Middle frontal gyrus (tissue), 1 donor: ENCODE measurements around the gene SEC16A.
A peak's percentile ranks its signal among the peaks of the same experiment; 100 is the strongest.

Experiments used
- DNase-seq: peaks from one replicate; pipeline ENCODE4 v3.0.0-alpha.2; 2015; ENCODE audit warnings: low spot score; ENCODE audit errors: extremely low spot score

Gene SEC16A

GRCh38 chr9:136486823-136487620 lies 4.2 kb upstream of the SEC16A start:
- DNase-seq, result no peak

- DNase-seq, result no peak
Measured at GRCh38 chr9:136486131-136486530, 3.3 kb upstream of the SEC16A start.

DNA sequence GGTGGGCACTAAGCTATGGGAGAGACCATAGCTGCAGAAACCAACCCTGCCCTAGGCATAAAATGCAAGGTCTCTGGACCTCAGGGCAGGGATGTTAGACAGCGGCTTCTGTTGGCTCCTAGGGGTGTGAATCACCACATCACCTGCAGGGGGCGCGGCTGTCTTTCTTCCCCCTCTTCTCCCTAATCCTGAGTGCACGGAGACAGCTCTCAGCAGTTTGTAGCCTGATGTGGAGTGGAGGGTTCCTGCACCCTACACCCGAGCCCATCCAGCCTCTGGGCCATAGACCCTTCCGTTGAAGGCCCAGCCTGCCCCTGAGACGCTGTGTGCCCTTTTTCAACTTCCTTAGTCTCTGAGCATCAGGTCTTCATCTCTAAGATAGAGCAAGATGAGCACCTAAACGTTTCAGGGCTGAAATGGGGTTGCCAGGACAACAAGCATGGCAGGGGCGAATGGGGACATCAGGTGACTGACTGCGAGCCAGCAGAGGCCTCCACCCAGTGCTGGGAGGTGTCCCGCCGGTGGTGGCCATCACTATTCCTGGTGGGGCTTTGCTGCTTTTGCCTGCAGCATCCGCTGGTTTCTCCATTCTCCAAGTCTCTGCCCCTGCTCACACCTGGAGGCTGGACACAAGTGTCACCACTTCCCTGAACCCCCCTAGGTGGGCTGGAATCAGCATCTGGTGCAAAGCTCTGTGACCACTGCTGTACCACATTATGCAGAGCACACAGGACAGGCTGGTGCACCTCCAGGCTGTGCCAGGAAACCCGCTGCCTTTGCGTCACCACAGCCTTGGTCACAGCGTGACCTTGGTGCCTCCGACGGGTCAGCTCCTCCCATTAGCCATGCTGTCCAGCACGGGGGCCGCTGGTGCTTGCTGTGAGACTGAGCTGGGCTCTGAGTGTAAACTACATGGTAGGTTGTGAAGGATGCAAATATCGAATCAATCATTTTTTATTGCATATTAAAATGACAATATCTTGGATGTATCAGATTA lies 2.5 kb upstream of the SEC16A start:
- peak; percentile 52 for DNase-seq

DNA sequence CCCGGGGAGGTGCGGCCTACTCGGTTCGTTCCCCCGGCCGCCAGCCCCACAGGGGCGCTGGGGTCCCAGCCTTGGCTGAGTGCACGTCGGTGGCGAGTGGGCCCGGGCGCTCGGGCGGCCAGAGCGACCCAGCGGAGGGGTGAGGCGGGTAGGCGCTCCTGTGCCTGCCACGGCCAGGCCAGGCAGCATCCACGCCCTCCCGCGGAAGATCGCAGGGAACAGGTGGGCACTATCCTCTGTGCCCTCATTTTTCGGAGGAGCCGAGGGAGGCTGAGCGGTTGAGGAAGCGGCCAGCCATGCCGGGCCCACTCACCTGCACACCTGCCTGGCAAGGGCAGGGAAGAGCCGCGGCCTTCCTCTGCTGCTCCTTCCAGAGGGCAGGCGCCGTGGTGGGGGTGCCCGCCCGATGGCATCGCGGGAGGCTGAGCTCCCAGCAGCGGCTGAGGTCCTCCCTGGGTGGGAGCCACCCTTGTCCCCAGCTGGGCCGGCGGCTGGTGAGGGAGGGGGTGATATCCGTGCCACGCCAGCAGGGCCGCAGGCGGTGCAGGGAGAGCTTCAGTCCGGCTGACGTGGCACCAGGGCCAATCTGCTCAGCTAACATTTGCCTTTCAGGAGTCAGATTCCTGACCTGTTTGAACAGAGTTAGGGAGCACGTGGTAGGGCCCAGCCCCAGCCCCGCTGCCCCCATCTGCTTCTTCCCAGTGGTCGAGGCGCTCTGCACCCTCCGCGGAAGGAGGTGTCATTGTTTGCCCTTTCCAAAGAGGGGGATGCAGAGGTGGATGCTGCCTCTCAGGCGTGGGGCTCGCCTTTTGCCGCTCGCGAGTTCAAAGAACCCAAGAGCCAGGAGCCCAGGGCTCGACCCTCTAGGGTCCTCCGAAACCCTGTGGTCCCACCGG lies 1.6 kb upstream of the SEC16A start:
- no peak for DNase-seq

DNA sequence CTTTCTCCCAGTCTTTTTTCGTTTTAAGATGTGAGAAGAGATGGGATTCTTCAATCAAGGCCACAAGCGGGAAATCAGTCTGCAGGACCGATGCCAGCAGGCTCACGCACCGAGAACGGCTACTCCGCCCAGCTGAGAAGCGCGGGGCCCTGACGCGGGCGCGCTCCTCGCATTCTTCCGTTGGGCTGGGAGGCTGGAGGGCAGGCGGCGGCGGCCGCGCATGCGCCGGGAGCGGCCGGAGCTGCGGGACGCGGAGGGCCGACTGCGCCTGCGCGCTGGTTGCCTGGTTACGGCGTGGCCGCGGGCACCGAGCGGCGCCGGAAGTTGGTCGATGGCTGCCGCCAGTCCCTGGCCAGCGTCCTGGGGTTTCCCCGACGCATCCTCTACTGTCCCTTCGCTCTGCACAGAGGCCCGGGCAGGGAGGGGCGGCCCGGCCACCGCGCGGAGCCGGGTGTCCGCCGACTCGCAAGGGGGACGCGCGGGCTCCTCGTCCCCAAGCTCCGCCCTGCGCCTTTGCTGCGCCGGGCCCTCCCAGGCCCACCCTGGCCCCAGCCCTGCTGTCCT lies 831 bp upstream of the SEC16A start:
- DNase-seq, result peak; percentile 88

- DNase-seq, result no peak
Measured at GRCh38 chr9:136482046-136482792, 621 bp downstream of the SEC16A start.

- no peak for DNase-seq
Measured at GRCh38 chr9:136481558-136481957, 1.3 kb downstream of the SEC16A start.

DNA sequence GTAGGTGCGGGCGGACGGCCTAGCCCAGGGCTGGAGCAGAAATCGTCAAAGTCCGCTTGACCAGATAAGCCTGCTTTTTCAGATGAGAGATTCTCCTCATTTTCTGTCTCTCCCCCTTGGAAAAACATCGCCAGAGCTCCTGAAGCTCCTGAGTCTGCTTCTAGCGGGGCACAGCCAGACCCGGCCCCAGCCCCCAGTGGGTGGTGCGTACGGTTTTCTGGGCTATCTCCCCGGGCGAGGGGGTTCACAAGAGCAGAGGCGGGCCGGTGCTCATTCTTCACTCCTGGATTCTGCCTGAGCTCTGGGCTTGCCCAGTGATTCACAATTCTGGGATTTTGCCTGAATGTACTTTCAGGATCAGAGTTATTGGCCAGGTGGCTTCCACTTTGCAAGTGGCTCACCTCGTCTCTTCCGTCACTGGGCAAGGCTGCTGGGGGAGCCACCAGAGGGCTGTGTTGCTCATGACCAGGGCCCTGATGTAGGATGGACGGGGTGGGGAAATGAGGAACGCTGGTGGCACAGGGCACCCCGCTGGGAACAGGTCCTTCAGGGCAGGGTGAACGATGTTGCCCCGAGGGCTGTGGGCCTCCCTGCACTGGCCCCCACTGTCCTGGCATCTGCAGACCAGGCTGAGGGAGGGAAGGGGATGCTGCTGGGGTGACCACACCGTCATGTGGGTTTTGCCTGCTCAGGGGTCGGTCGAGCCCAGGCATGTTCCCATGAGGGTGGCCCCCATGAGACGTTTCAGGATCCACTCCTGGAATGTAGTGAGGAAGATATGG lies 6.3 kb downstream of the SEC16A start:
- DNase-seq, result no peak

DNA sequence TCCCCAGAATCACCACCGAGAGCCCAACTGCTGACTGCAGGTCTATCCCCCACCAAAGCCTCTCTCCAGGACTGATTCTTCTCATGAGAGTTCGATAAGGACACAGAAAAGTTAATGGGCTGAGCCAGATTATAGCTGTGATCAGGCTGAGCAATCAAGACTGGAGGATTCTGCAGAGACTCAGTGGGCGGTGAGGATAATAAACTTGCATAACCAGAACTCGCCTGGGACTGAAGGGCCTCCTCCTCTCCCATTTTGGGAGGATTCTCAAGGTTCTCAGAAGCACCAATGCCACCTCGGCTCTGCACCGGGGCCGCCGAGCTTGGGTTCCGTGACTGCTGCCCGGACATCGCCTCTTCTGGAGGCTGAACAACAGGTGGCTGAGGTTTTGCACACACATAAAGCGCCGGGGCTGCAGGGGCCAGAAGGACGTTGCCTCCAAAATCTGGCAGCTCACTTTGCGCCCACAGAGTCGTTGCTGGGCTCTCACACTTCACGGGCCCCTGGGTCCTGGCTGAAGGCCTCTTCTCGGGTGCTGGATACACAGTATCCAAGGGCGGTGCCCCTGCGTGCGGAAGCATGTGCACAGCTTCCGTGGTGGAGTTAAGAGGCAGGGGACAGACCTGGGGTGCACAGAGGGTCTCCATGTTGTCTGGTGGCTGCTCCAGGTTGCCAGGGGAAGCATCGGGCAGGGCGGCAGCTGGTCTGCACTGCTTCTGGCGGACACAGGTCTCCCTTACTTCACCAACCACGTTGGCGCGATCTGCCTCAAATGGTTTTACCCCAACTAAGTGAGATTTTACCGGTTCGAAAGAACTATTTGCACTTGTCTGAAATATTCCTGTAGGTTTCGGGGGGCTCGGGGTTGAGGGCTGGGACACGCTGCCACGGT lies 7.6 kb downstream of the SEC16A start:
- no peak for DNase-seq

GRCh38 chr9:136474021-136474640 lies 8.7 kb downstream of the SEC16A start:
- DNase-seq, result no peak

DNA sequence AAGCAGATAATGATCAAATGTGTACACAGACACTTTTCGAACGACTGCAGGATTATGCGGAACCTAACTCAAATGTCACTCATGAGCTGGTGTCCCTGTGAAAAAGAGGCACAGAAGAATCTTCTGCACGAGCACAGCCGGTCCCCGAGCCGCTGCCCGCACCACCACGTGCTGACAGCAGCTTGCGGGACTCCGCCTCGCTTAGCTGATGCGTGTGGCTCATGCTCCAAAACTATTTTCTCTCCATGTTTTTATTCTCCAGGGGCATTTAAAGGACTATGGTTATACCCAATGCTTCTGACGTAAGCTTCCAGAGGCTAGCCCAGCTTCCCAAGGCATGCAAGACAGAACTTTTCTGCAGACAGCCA lies 9.5 kb downstream of the SEC16A start:
- DNase-seq, result no peak

- DNase-seq, result no peak
Measured at GRCh38 chr9:136472640-136473353, 10.0 kb downstream of the SEC16A start.

GRCh38 chr9:136471802-136472487 lies 10.9 kb downstream of the SEC16A start:
- no peak for DNase-seq

DNA sequence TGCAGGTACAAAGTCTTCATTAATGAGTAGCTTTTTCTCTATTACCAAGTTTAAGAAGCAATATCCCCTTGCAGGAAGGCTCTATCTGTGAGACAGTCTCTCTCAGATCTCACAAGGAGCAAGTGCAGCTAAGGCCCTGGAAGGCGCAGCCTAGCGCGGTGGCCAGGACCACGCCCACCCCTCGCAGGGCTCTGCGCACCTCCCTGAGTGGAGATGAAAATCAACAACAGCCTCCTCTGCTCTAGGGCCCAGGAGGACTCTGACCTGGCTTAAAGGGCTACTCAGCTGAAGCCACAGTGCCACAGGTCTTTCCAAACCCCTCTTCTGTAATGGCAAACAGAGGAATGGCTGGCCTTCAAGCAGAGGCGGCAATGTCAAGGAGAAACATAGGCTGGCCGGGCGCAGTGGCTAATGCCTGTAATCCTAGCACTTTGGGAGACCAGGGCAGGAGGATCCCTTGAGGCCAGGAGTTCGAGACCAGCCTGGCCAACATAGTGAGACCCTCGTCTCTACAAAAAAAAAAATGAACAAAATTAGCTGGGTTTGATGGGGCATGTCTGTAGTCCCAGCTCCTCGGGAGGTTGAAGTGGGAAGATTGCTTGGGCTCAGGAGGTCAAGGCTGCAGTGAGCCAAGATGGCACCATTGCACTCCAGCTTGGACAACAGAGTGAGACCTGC lies 11.9 kb downstream of the SEC16A start:
- no peak for DNase-seq

GRCh38 chr9:136470356-136470755 lies 12.5 kb downstream of the SEC16A start:
- DNase-seq, result no peak

- no peak for DNase-seq
Measured at GRCh38 chr9:136467766-136468165, 15.1 kb downstream of the SEC16A start.
